NCI-H146 treated with DMSO at 0.1 percent for 48 hours (cell line): ENCODE results near the gene PPP1CA.
"Not testable (repeated sequence)": the region's sequence is repeated elsewhere in the genome, so short reads cannot be mapped to it uniquely, and the experiment has no call there.

Experiments used
- DNase-seq: peaks from one replicate; lab custom pipeline; 2025; ENCODE audit not compliant: unreplicated experiment; lab: John Stamatoyannopoulos, UW

PPP1CA gene

GRCh38 chr11:67435031-67435726 is 33.5 kb upstream of the PPP1CA start:
- no peak for DNase-seq

DNA sequence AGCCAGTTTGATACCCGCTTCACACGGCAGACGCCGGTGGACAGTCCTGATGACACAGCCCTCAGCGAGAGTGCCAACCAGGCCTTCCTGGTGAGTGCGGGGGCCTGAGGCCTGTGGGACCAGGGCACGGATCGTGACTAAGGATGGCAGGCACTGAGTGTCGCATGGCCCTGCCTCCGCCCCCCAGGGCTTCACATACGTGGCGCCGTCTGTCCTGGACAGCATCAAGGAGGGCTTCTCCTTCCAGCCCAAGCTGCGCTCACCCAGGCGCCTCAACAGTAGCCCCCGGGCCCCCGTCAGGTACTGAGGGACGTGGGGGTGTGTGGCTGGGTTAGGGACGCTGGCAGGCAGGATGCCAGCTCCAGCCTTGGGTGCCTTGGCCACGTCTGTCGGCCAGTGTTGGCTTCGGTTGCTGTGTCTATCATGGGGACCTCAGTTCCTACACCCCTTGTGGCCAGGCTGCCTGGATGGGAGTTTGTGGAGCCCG is 32.8 kb upstream of the PPP1CA start:
- no peak for DNase-seq

DNA sequence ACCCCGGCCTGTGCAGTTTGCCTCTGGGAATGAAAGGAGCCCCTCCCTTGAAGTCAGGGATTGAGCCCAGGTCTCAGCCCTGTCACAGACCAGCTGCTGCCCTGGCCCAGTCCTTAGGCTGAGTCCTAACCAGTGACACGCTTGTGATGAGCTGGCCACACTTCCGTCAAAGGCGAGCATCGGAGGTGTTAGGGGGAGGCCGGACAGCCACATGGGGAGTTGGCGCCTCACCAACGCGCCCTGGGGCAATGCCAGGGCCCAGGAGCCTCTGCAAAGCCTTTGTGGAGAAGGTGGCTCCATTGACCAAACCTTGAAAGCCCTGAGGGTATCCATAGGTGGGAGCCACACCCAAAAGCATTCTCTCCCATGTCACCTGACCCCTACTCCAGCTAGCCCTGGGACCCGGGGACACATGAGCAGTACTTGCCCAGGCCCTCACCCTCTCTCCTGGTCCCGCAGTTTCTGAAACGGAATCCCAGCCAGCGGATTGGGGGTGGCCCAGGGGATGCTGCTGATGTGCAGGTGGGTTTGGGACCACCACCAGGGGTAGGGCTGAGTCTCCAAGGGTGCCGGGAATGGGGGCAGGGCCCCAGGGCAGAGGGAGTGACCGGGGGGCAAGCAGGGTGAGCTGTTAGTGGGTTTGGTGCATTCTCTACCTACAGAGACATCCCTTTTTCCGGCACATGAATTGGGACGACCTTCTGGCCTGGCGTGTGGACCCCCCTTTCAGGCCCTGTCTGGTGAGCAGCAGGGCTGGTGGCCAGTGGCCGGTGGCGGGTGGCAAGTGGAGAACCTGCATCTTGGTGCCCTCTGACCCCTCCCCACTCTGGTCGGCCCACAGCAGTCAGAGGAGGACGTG is 32.1 kb upstream of the PPP1CA start:
- DNase-seq: no peak

GRCh38 chr11:67432655-67433349 is 31.1 kb upstream of the PPP1CA start:
- no peak for DNase-seq

DNA sequence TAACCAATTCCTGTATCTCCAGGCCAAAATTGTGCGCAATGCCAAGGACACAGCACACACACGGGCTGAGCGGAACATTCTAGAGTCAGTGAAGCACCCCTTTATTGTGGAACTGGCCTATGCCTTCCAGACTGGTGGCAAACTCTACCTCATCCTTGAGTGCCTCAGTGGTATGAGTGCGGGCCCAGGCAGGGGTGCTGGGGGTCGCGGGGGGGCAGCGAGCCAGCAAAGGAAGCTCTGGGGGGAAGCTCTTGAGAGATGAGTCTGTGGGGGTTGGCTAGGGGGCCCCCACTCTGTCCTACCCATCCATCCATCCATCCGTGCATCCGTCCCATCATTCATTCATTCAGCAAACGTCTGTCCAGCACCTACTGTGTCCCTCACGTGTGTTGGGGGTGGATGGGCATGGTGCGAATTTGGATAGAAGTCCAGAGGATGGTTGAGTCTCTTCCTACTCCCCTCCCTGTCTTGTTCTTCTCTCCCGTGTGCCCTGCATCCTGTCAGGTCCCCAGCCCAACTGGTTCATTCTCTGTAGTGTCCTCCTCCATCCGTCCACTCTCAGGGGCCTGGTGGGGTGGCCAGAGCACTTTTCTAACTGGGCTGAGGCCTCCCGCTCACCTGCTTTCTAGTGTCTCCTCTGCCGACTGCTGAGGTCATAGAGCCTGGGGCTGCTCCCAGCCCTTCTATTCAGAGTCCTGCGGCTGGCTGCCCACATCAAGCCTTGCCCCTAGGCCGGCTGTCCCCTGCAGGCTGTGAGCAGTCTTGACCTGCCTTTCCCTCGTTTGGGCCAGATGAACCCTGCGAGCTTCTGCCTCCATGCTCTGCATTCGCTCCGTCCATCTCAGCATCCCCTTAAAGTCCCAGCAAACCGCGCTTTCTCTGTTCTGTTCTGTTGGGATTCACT is 29.9 kb upstream of the PPP1CA start:
- no peak for DNase-seq

DNA sequence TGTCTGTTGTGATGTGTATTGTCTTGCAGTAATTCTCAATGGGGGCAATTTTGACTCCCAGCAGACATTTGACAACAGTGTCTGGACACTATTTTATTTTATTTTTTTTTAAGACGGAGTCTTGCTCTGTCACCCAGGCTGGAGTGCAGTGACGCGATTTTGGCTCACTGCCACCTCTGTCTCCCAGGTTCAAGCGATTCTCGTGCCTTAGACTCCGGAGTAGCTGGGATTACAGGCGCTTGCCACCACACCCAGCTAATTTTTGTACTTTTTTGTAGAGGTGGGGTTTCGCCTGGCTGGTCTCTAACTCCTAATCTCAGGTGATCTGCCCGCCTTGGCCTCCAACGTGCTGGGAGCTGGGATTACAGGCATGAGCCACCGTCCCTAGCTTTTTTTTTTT is 28.1 kb upstream of the PPP1CA start:
- DNase-seq: no peak

GRCh38 chr11:67429038-67429668 is 27.5 kb upstream of the PPP1CA start:
- DNase-seq: no peak

GRCh38 chr11:67428052-67429001 is 26.7 kb upstream of the PPP1CA start, which contains the start of gene RPS6KB2:
Gene RPS6KB2 (plus strand): TSS chr11:67428494. CDS start chr11:67428546, 52 bp downstream.
- DNase-seq: peak; percentile 97

DNA sequence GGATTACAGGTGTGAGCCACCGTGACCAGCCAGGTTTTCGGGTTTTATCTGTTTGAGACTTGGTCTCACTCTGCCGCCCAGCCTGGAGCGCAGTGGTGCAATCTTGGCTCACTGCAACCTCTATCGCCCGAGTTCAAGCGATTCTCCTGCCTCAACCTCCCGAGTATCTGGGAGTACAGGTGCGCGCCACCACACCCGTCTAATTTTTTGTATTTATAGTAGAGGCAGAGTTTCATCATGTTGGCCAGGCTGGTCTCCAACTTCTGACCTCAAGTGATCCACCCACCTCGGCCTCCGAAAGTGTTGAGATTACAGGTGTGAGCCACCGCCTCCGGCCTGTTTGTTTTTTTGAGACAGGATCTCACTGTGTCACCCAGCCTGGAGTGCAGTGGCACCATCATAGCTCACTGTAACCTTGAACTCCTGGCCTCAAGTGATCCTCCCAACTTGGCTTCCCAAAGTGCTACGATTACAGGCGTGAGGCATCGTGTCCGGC is 25.8 kb upstream of the PPP1CA start:
- DNase-seq: not testable (repeated sequence)

- no peak for DNase-seq
These were observed 22.4 kb upstream of the PPP1CA start for GRCh38 chr11:67423891-67424613.

DNA sequence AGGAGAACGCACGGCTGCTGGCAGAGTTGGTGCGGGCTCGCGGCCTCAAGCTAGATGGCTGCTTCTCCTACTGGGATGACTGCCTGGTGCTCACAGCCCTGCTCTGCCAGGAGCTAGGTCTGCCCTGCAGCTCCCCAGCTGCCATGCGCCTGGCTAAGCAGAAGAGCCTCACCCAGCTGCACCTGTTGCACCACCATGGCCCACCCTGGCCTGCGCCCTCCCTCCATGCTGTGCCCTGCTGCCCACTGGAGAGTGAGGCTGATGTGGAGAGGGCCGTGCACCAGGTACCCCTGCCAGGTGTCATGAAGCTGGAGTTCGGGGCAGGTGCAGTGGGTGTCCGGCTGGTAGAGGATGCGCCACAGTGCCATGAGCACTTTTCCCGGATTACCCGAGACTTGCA is 21.8 kb upstream of the PPP1CA start:
- DNase-seq: no peak

GRCh38 chr11:67422891-67423290 is 21.2 kb upstream of the PPP1CA start:
- no peak for DNase-seq

DNA sequence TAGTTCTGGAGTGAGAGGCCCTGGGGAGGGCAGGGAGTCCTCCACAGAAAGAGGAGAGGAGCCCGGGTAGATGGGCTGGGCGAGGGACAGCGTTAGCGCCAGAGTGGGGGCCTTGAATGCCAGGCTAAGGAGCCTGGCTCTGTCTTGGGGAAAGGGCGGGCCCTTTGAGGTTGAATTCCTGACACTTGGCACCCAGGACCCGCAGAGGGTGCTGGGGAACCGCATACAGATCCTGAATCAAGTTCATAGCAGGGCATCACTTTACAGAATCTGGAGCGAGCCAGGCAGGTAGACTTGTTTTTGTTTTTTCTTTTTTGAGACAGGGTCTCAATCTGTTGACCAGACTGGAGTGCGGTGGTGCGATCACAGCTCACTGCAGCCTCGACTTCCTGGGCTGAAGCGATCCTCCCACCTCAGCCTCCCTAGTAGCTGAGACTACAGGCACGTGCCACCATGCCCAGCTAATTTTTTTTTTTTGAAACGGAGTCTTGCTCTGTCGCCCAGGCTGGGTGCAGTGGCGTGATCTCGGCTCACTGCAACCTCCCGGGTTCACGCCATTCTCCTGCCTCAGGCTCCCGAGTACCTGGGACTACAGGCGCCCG is 19.9 kb upstream of the PPP1CA start:
- no peak for DNase-seq

DNA sequence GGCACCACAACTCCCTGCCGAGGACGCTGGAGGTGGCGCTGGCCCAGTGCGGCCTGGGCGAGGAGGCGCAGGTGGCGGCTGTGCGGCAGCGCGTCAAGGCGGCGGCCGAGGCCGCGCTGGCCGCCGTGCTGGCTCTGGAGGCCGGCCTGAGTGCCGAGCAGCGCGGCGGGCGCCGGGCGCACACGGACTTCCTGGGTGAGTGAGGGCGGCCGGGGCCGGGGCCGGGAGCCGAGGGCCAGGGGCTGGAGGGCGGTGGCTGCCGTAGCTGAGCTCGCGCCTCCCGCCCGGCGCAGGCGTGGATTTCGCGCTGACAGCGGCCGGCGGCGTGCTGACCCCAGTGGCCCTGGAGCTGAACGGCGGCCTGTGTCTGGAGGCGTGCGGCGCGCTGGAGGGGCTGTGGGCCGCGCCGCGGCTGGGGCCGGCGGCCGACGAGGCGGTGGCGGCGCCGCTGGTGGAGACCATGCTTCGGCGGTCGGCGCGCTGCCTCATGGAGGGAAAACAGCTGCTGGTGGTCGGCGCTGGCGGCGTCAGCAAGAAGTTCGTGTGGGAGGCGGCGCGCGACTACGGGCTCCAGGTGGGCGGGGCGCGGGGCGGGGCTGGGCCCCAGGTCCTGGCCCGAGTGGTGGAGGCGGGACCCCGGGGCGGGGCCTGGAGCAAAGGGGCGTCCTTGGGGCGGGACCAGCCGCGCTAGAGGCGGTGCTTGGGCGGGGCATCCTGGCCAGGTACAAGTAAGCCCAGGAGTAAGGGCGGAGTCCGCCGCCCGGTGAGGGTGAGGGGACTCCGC is 19.2 kb upstream of the PPP1CA start:
- DNase-seq: peak; percentile 92

DNA sequence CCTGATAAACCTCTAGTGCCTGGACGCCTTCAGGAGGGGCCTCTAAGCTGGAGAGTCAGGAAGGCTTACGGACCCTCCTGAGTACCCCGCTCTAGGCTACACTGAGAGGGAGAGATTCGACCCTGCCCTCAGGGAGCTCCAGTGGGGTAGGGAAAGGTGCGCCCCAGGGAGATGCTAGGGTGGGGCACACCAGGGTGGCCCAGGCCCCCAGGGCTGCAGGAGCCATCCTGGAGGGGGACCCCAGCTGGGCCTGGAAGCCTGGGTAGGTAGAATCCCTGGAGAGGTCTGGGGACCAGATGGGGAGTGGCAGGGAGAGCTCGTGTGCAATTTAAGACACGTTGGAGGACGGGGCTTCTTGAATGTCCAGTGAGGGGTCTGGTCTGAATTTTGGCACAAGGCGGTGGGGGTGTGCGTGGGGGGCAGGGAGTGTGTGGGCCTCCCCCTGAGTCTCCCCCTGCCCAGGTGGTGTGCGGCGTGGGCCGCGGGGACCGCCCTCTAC is 18.5 kb upstream of the PPP1CA start:
- no peak for DNase-seq

DNA sequence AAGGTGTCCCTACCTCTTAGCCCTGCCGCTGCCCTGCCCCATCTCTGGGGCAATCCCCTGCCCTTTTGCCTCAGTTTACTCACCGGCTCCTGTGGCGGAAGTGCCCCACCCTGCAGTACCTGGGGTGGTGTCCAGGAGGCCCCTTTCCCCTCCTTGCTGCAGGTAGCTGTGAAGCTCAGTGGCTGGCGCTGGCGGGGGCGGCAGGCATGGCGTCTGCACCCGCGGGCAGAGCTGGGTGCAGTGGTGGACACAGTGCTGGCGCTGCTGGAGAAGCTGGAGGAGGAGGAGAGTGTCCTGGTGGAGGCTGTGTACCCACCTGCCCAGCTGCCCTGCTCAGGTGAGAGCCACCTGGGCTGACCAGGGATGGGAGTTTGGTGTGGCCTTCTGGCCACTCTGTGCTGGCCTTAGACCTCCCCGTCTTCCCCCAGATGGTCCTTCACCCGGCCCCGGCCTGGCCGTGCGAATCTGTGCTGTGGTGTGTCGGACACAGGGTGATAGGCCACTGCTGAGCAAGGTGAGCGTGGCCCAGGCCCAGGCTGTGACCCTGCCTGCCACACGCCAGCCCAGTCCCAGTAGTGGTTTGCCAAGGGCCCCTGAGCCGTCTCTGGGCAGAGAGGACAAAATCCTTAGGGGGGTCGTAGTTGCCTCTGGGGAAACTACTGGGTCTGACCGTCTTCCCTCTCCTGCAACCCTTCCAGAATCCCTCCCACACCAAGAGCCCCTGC is 17.8 kb upstream of the PPP1CA start:
- DNase-seq: no peak
